Uterus (tissue), 2 donors: ENCODE results near the gene PCIF1.

Experiments used
- CTCF ChIP-seq, 4 experiments: fragments of 200-600 bp in 2 of 4; fragments of 450-650 bp in 2 of 4; sonication (generic) in 2 of 4; IDR thresholded peaks; one replicate each; pipeline ENCODE4 v1.5.1; 2016 to 2019; ENCODE audit warnings: antibody characterized with exemption in 4 of 4, mild to moderate bottlenecking in 2 of 4, moderate library complexity in 1 of 4
- POLR2A ChIP-seq, 2 donors: fragments of 450-650 bp; IDR thresholded peaks; one replicate each; pipeline ENCODE4 v1.6.1; 2016; ENCODE audit warnings: antibody characterized with exemption in 2 of 2, mild to moderate bottlenecking in 1 of 2, moderate library complexity in 1 of 2

- TF ChIP-seq CTCF (IDR thresholded peaks at IDR 0.05): no peak
- no peak for TF ChIP-seq POLR2A (IDR thresholded peaks at IDR 0.05)
Measured at GRCh38 chr20:45983279-45983743, 48.8 kb downstream of the PCIF1 start.
